ENCODE data around the gene PRRG4.

PRRG4 gene

DNA sequence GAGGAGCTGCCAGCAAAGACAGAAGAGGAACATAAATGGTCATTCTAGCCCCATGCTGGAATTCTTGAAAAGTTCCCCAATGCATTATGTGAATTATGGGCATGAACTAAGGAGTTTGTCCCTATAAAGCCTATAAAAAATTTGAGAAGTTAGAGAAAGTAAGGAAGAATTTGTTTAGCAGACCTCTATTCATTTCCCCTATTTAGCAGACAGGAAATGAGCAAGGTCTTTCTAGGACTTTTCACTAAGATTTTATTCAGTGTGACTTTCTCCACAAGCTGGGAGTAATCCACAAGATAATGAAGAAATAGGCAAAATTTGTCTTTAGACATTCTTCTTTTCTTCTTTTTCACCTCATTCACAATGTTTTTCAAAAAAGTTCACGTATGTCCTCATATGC is 20.0 kb downstream of the PRRG4 start:
- CTCF ChIA-PET, result no interaction called here
- POLR2A ChIA-PET, result no interaction called here

DNA sequence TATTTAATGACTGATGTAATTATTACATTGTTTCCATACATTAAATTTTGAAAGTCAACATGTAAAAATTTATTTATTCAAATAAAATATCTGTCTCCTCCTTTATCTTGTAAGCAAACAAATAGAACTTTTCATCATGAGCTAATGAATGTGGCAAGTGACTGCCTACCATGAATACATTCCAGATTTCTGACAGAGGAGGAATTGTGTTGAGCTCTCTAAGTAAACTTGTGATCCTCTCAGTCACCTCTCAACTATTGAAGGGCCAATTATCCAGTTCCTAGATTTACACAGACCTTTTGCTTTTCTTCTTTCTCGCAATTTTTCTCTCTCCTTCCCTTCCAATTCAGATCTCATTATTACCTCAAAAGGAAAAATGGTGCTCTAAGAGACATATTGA is 21.5 kb downstream of the PRRG4 start:
- CTCF ChIA-PET, result no interaction called here
- POLR2A ChIA-PET, result interaction anchor here (1.2 kb wide), 1 partner anchor 14 kb away, joined by 3 read pairs; no protein-coding TSS in a partner anchor
- TF ChIP-seq, protein P1, sequence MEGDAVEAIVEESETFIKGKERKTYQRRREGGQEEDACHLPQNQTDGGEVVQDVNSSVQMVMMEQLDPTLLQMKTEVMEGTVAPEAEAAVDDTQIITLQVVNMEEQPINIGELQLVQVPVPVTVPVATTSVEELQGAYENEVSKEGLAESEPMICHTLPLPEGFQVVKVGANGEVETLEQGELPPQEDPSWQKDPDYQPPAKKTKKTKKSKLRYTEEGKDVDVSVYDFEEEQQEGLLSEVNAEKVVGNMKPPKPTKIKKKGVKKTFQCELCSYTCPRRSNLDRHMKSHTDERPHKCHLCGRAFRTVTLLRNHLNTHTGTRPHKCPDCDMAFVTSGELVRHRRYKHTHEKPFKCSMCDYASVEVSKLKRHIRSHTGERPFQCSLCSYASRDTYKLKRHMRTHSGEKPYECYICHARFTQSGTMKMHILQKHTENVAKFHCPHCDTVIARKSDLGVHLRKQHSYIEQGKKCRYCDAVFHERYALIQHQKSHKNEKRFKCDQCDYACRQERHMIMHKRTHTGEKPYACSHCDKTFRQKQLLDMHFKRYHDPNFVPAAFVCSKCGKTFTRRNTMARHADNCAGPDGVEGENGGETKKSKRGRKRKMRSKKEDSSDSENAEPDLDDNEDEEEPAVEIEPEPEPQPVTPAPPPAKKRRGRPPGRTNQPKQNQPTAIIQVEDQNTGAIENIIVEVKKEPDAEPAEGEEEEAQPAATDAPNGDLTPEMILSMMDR (IDR thresholded peaks at IDR 0.05; ENCODE audit: control extremely low read depth, extremely low read depth, low read depth, missing control alignments), result no peak
- DNase-seq (ENCODE audit: extremely low spot score), result no peak

More for the DNA sequence above, 20.0 kb downstream of the PRRG4 start:
- DNase-seq (ENCODE audit: extremely low spot score), result no peak
- TF ChIP-seq, protein P1 (IDR thresholded peaks at IDR 0.05; ENCODE audit: control extremely low read depth, extremely low read depth, low read depth, missing control alignments), result no peak

DNA sequence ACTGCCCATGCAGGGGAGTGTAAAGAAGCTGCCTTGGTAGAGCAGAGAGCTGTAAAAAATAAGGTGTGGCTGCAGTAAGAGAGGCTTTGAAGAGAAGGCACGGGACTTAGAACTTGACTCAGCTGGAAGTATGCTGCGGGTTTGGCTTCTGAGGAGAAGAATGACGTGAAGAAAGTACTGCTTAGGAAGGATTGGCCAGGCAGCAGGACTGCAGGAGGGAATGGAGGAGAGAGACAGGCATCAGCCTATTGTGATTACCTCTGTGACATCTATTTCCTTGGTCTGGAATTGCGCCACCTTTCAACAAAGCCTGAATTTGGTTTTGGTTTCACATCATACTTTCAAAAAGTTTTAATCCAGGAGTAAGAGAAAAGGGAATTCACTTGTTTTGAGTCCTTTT is 22.5 kb downstream of the PRRG4 start:
- ChIA-PET POLR2A (no interaction called here), CTCF (no interaction called here)

DNA sequence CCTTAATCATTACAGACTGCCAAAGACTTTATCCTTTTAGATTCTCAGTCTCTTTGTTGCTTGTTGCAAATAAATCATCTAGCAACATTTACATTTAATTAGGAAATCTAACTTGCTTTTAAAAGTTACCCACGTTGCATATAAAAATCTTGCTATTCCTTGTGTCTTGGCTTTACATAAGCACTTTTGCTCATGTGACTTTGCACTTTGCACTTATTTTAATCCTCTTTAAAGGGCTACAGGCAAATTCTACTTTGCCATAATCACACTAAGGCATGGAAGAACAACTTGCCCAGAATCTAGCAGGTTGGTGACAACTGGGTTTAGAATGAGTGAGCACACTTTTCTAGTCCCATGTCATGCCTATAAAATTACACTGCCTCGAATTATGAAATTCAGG is 25.9 kb downstream of the PRRG4 start:
- POLR2A ChIA-PET, result no interaction called here
- TF ChIP-seq, protein P1 (IDR thresholded peaks at IDR 0.05; ENCODE audit: control extremely low read depth, extremely low read depth, low read depth, missing control alignments), result no peak
- CTCF ChIA-PET, result no interaction called here
- no peak for DNase-seq (ENCODE audit: extremely low spot score)

More for the DNA sequence above, 22.5 kb downstream of the PRRG4 start:
- TF ChIP-seq, protein P1 (IDR thresholded peaks at IDR 0.05; ENCODE audit: control extremely low read depth, extremely low read depth, low read depth, missing control alignments), result no peak
- DNase-seq (ENCODE audit: extremely low spot score), result no peak

GRCh38 chr11:32858731-32859130 is 29.0 kb downstream of the PRRG4 start:
- no peak for DNase-seq (ENCODE audit: extremely low spot score)
- CTCF ChIA-PET, result interaction anchor here (0.6 to 2.0 kb wide), 3 partner anchors 13 to 28 kb away, joined by 3 to 6 read pairs (median 4); no protein-coding TSS in a partner anchor
- POLR2A ChIA-PET, result no interaction called here
- TF ChIP-seq, protein P1 (IDR thresholded peaks at IDR 0.05; ENCODE audit: control extremely low read depth, extremely low read depth, low read depth, missing control alignments), result no peak

DNA sequence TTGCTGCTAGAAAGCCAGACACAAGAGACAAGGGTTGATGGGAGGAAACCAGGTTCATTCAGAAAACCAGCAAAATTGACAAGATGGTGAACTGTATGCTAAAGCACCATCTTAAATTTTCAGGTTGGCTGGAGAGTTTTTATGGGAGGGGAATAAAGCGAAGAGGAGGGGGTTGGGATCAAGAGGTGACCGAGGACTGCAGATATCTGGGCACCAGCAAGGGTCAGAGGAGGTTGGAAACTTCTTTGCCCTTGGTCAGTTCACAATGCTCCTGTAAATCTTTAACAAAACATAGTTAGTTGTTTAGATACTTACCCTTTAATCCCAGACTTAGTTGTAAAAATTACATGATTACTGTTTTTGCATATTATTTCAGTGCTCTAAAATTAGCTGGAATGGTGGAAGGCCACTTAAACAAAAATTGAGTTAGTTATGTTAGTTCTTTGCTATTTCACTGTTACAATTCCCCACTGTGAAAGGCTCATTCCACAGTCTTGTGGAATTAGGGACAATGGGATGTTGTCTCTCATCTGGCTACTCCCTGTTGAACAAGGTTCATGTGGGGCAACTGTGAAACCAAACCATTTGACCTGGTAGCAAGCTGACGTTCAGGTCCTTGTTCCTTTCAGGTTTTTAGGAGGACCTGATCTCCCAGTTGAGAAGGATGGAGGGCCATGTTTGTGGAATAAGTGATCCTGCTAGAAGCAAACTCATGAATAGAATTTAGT is 32.3 kb downstream of the PRRG4 start:
- no peak for DNase-seq (ENCODE audit: extremely low spot score)
- ChIA-PET POLR2A (no interaction called here), CTCF (no interaction called here)
- TF ChIP-seq, protein P1 (IDR thresholded peaks at IDR 0.05; ENCODE audit: control extremely low read depth, extremely low read depth, low read depth, missing control alignments), result no peak

Measured in GM10248 (cell line).